OCI-M1 (cell line): ENCODE measurements around the gene RCOR1.
"Not testable (repeated sequence)": the region's sequence is repeated elsewhere in the genome, so short reads cannot be mapped to it uniquely, and the experiment has no call there.

Experiments used
- DNase-seq: peaks from one replicate; lab custom pipeline; 2025; lab: John Stamatoyannopoulos, UW

Gene RCOR1

DNA sequence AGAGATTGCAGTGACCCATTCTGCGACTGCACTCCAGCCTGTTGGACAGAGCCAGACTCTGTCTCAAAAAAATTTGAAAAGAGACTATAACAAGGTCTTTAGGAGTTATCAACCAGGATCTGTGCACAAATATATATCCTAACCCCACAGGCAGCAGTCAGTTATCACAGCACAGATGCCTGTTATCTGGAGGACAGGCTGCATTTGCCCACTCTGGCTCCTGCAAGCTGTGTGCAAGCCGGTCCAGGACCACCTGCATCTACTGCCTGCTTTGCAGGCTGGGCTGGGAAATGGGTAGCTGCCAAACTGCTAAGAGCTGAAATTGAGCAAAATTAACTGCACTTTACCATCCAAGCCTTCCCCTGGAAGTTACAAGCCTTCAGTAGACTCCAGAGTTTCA, 21.4 kb upstream of the RCOR1 start:
- DNase-seq, result peak; percentile 43

DNA sequence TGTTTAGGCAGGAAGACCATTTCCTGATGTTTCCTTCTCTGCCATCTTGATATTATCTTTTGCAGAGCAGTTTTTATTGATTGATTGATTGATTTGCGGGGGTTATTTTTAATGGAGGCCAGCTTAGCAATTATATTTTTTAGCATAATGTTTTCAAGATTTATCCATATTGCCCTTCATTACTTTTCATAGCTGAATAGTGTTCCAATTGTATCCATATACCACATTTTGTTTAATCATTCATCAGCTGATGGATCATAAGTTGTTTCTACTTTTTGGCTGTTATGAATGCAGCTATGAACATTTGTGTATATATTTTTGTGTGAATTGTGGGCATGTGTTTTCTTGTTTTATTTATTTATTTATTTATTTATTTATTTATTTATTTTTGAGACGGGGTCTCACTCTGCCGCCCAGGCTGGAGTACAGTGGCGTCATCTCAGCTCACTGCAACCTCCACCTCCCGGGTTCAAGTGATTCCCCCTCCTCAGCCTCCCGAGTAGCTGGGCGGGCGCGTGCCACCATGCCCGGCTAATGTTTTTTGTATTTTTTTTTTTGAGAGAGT, 20.9 kb upstream of the RCOR1 start:
- no peak for DNase-seq

GRCh38 chr14:102573161-102573560, 19.3 kb upstream of the RCOR1 start:
- DNase-seq, result not testable (repeated sequence)

GRCh38 chr14:102573591-102574046, 18.8 kb upstream of the RCOR1 start:
- peak; percentile 61 for DNase-seq

DNA sequence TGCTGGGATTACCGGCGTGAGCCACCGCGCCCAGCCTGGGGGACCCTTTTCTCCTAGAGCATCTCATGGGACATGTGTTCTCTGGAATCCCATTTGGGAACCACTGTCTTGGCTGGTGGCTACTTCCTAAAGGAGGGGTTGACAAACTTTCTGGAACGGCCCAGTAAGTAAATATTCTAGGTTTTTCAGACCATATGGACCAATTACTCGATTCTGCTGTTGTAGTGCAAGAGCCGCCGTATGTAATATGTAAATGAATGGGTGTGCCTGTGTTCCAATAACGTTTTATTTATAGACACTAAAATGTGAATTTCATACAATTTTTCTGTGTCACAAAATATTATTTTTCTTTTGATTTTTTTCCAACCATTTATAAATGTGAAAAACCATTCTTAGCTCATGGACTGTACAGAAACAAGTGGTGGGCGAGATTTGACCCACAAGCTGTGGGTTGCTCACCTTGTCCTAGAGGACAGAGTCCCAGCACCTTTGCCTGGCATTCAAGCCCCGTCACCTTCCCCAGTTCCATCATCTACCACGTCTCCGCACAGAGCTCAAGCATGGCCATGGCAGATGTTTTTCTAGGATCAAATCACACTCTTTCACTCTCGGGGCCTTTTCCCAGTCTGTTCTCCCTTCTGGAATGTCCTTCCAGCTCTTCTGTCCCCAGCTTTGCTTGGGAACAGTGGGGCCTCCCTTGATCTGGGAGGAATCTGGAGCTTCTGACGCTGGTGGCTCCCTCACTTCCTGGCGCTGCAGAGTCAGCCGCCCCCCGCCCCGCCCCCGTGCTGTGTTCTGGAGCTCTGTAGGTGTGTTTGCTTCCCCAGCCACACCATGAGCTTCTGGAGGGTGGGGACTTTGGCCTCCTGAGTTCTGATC, 17.9 kb upstream of the RCOR1 start:
- no peak for DNase-seq

DNA sequence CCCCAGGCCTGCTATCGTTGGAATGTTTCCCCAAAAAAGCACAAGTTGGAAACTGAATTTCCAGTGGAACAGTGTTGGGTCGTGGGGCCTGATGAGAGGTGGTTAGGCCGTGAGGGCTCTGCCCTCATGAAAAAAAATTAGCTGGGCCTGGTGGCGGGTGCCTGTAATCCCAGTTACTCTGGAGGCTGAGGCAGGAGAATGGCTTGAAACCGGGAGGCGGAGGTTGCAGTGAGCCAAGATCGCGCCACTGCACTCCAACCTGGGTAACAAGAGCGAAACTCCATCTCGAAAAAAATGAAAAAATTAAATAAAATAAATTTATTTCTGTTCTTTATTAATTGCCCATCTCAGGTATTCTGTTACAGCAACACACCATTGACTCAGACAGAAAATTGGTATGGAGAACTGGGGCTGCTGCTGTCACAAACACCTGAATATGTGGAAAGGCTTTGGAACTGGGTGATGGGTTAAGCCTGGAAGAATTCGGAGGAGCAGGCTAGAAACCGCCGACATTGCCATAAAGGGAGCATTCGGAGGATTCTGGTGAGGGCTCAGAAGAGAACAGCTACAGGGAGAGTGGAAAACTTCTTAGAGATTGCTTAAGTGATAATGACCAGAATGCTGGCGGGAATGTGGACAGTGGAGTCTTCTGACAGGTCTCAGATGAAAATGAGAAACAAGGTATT, 17.1 kb upstream of the RCOR1 start:
- DNase-seq, result no peak

GRCh38 chr14:102575846-102576428, 16.5 kb upstream of the RCOR1 start:
- DNase-seq, result not testable (repeated sequence)

DNA sequence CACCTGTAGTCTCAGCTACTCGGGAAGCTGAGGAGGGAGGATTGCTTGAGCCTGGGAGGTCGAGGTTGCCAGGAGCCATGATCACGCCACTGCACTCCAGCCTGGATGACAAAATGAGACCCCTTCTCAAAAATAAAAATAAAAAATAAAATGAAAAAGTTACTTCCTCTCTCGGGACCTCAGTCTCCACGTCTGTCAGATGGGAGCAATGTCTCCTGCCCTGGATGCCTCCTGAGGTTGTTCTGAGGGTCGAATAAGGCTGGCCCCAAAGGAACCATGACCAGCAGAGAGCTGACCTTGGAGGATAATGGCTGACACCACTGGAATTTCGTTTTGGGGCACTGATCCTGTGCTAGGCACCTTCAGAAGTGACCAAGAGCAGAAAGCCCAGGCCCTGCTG, 13.6 kb upstream of the RCOR1 start:
- no peak for DNase-seq

DNA sequence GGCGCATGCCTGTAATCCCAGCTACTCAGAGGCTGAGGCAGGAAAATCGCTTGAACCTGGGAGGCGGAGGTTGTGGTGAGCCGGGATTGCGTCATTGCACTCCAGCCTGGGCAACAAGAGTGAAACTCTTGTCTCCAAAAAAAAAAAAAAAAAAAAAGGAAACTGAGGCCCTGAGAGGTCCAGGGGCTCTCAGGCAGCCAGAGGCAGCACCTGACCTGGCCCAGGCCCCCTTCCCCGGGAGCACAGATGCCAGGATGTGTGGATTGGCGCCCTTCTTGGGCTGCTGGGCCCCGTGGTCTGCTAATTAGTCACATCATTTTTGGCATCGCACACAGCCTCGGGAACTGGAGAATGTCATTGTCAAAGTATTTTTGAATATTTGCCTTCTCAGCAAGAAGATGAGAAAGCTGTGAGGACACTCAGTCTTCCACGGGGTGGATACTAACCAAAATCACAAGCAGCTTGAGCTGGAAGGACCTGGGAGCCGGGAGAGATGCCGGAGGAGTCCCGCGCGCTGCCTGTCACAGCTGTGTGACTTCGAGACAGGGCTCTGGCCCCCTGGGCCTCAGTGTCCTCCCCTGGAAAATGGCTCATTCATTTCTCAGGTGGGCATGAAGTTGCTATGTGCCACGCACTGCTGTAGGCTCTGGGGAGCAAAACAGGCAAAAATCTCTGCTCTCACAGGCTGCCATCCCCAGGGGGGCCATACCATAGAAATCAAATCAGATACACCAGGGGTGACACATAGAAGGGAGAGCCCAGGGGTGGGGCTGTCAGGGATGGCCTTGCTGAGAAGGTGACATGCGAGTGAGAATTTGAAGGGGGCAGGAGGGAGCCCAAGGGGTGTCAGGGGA, 12.5 kb upstream of the RCOR1 start:
- no peak for DNase-seq

GRCh38 chr14:102580550-102581110, 11.8 kb upstream of the RCOR1 start:
- no peak for DNase-seq

DNA sequence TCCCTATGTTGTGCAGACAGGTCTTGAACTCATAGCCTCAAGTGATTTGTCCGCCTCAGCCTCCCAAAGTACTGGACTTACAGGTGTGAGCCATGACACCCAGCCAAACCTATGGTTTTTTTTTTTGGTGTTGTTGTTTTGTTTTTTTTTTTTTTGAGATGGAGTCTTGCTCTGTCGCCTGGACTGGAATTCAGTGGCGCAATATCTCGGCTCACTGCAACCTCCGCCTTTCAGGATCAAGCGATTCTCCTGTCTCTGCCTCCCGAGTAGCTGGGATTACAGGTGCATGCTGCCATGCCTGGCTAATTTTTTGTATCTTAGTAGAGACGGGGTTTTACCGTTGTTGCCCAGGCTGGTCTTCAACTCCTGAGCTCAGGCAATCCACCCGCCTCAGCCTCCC, 11.3 kb upstream of the RCOR1 start:
- DNase-seq, result no peak

GRCh38 chr14:102583726-102584125, 8.7 kb upstream of the RCOR1 start:
- DNase-seq, result no peak

- no peak for DNase-seq
Measured at GRCh38 chr14:102584871-102585869, 7.3 kb upstream of the RCOR1 start.

- DNase-seq, result no peak
Measured at GRCh38 chr14:102586420-102587104, 5.9 kb upstream of the RCOR1 start.

- DNase-seq, result no peak
Measured at GRCh38 chr14:102588821-102589220, 3.6 kb upstream of the RCOR1 start.

GRCh38 chr14:102589761-102590290, 2.6 kb upstream of the RCOR1 start:
- no peak for DNase-seq

- peak; percentile 6 for DNase-seq
Measured at GRCh38 chr14:102590667-102591099, 1.8 kb upstream of the RCOR1 start.

DNA sequence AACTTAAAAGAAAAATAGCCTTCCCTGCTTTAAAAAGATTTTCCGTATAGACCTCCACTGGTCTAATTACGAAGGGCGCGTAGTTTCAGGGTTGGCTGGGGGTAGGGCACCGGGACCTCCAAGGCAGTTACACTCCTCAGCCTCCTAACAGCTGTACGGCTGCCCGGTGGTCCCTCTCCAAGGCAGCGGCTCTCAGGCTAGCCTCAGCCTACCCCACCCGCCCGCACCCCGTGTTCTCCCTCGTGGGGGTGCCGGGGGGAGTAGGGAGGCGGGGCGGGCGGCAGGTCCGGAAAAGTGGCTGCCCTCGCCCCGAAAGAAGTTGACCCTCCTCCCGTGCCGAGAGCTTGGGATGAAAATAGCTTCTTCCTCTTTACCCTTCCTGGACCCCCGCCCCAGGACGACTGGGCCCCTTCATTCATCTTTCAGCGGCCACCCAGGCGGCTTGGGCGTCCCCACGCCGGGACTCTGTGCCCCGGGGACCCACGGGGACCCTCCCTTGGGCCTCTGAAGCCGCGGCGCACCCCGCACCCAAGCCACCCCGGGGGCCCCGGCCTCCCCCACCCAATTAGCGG, 991 bp upstream of the RCOR1 start:
- peak; percentile 60 for DNase-seq

- DNase-seq, result no peak
Measured at GRCh38 chr14:102592763-102593060, 263 bp downstream of the RCOR1 start.
